ENCODE results near the gene CENPB.

DNA sequence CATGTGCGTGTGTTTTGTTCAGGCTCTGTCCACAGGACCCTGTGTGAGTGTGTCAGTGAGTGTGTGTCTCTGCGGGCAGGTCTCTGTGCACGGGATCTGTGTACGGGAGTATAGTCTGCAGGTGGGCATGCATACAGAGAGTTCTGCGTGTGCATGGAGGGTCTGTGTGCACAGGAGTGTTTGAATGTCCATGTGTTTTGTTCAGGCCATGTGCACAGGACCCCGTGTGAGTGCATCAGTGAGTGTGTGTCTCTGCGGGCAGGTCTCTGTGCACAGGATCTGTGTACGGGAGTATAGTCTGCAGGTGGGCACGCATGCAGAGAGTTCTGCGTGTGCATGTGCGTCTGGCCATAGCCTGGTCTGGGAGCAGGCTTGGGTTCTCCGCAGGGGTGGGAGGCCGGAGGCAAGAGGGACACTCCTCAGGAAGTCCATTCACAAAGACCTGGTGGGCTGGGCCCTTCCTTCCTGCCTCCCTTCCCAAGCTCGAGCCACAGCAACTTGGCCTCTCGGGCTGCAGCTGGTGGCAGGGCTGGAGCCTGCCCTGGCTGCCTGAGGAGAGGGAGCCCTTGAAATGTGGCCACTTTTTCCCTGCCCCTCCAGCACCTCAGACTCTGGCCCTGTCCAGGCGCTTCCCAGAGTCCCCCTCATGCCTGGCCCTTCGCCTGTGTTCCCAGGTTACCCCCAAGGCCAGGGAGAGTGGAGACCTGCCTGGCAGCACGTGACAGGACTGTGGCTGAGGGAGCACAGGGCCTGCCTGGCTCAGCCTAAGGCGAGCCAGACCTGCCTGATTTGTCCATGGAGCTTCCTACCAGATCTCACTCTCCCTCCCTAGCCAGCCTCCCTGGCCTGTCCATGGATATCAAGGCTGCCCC, 47.2 kb downstream of the CENPB start:
- no peak for TF ChIP-seq TAF1 (conservative IDR thresholded peaks at IDR 0.05)
- no peak for TF ChIP-seq FOXA1 (IDR thresholded peaks at IDR 0.05)
- TF ChIP-seq, protein P1, sequence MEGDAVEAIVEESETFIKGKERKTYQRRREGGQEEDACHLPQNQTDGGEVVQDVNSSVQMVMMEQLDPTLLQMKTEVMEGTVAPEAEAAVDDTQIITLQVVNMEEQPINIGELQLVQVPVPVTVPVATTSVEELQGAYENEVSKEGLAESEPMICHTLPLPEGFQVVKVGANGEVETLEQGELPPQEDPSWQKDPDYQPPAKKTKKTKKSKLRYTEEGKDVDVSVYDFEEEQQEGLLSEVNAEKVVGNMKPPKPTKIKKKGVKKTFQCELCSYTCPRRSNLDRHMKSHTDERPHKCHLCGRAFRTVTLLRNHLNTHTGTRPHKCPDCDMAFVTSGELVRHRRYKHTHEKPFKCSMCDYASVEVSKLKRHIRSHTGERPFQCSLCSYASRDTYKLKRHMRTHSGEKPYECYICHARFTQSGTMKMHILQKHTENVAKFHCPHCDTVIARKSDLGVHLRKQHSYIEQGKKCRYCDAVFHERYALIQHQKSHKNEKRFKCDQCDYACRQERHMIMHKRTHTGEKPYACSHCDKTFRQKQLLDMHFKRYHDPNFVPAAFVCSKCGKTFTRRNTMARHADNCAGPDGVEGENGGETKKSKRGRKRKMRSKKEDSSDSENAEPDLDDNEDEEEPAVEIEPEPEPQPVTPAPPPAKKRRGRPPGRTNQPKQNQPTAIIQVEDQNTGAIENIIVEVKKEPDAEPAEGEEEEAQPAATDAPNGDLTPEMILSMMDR (IDR thresholded peaks at IDR 0.05; ENCODE audit: low read depth, low read length, missing input control), result no peak

All from liver (tissue), 3 donors.